SK-N-SH (cell line): ENCODE measurements around the gene LRRC17.

ENCODE experiments used
- CTCF ChIP-seq: fragments of 200-600 bp; sonication (generic); IDR thresholded peaks from 2 replicates; pipeline ENCODE4 v1.6.1; 2017; ENCODE audit warnings: antibody characterized with exemption, mild to moderate bottlenecking, moderate library complexity
- ELF1 ChIP-seq: IDR thresholded peaks from 2 replicates; pipeline ENCODE4 v1.4.0; 2012
- EP300 ChIP-seq, 2 experiments: IDR thresholded peaks; 2 replicates each; pipeline versions ENCODE4 v1.4.0 to v1.6.1; 2012; ENCODE audit warnings: borderline replicate concordance in 1 of 2, low read depth in 1 of 2, low read length in 1 of 2
- JUND ChIP-seq: IDR thresholded peaks from 2 replicates; pipeline ENCODE4 v1.4.0; 2012
- MEF2A ChIP-seq: IDR thresholded peaks from 2 replicates; pipeline ENCODE4 v1.4.0; 2012; ENCODE audit warnings: low read depth, borderline replicate concordance
- RAD21 ChIP-seq: IDR thresholded peaks from 2 replicates; pipeline ENCODE4 v1.6.1; 2012; ENCODE audit warnings: mild to moderate bottlenecking, low read length
- RXRA ChIP-seq: IDR thresholded peaks from 2 replicates; pipeline ENCODE4 v1.4.0; 2012; ENCODE audit warnings: low read depth, mild to moderate bottlenecking, borderline replicate concordance
- TAF1 ChIP-seq: IDR thresholded peaks from 2 replicates; pipeline ENCODE4 v1.6.1; 2012; ENCODE audit warnings: low read depth, mild to moderate bottlenecking, low read length, moderate library complexity, borderline replicate concordance
- USF2 ChIP-seq: fragments of 150-350 bp; IDR thresholded peaks from 2 replicates; pipeline ENCODE4 v1.6.1; 2017; ENCODE audit warnings: antibody characterized with exemption, low read length, low read depth, borderline replicate concordance

GRCh38 chr7:102869195-102869594 is 43.6 kb upstream of the LRRC17 start:
- TF ChIP-seq USF2 (no peak), TAF1 (no peak), RAD21 (no peak), CTCF (no peak), EP300 (IDR thresholded peaks at IDR 0.05; ENCODE audit: borderline replicate concordance in 1 of 2, low read depth in 1 of 2, low read length in 1 of 2) (no peak), MEF2A (no peak), JUND (no peak), RXRA (no peak), ELF1 (no peak)
